Osteocyte (in vitro differentiated cells): ENCODE data around the gene SLC35A4. TPM values are rescaled to one million over a fixed set of nuclear protein-coding genes. Genes with fewer than 3 reads are reported as not detected.

Experiments
- DNase-seq: peaks from one replicate; pipeline ENCODE4 v3.0.0; 2021; ENCODE audit warnings: mixed read lengths; ENCODE audit not compliant: unreplicated experiment; ENCODE audit errors: extremely low spot score
- H3K27ac Mint-ChIP-seq: one replicate; pipeline ENCODE4 v1.8.0; 2021; ENCODE audit warnings: mild to moderate bottlenecking, mixed read lengths; ENCODE audit not compliant: unreplicated experiment
- H3K27me3 Mint-ChIP-seq: one replicate; pipeline ENCODE4 v1.8.0; 2021; ENCODE audit warnings: mixed read lengths; ENCODE audit not compliant: unreplicated experiment
- H3K36me3 Mint-ChIP-seq: one replicate; pipeline ENCODE4 v1.8.0; 2021; ENCODE audit warnings: mixed read lengths; ENCODE audit not compliant: unreplicated experiment
- H3K4me1 Mint-ChIP-seq: one replicate; pipeline ENCODE4 v1.8.0; 2021; ENCODE audit warnings: mixed read lengths; ENCODE audit not compliant: unreplicated experiment
- H3K4me3 Mint-ChIP-seq: one replicate; pipeline ENCODE4 v1.8.0; 2021; ENCODE audit warnings: mild to moderate bottlenecking, moderate library complexity, mixed read lengths; ENCODE audit not compliant: unreplicated experiment
- H3K9me3 Mint-ChIP-seq: one replicate; pipeline ENCODE4 v1.8.0; 2021; ENCODE audit warnings: mixed read lengths; ENCODE audit not compliant: unreplicated experiment
- total RNA-seq: library from RNA; stranded (reverse); gene quantifications from 2 replicates; pipeline ENCODE4 v1.2.1, GENCODE V29; 2021
- TF ChIP-seq, protein P1 (sequence below): fragments of 200-600 bp; sonication (generic); IDR thresholded peaks from 2 replicates; pipeline ENCODE4 v1.5.0; 2021; ENCODE audit warnings: antibody characterized with exemption, mild to moderate bottlenecking, moderate library complexity

The SLC35A4 gene
- total RNA-seq, 1 donor from 2014 or later, result 79.6 TPM

DNA sequence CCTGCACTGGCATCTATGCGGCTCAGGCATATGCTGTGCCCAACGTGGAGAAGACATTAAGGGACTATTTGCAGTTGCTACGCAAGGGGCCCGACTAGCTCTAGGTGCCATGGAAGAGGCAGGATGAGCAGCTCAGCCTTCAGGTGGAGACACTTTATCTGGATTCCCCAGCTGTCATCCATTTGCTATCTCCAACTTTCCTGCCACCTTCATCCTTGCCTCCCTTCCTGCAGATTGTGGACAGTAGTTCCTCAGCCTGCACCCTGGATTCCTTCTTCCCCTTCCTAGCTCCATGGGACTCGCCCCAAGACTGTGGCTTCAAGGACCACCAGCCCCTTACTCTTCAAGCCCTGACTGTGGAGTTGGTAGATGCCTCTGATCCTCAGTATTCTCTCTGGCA, 2.0 kb downstream of the SLC35A4 start:
- H3K36me3 Mint-ChIP-seq, result peaks cover 16% of the 10 kb centered on the region
- TF ChIP-seq, protein P1, sequence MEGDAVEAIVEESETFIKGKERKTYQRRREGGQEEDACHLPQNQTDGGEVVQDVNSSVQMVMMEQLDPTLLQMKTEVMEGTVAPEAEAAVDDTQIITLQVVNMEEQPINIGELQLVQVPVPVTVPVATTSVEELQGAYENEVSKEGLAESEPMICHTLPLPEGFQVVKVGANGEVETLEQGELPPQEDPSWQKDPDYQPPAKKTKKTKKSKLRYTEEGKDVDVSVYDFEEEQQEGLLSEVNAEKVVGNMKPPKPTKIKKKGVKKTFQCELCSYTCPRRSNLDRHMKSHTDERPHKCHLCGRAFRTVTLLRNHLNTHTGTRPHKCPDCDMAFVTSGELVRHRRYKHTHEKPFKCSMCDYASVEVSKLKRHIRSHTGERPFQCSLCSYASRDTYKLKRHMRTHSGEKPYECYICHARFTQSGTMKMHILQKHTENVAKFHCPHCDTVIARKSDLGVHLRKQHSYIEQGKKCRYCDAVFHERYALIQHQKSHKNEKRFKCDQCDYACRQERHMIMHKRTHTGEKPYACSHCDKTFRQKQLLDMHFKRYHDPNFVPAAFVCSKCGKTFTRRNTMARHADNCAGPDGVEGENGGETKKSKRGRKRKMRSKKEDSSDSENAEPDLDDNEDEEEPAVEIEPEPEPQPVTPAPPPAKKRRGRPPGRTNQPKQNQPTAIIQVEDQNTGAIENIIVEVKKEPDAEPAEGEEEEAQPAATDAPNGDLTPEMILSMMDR, result no peak
- DNase-seq, result no peak
- H3K27ac Mint-ChIP-seq, result no peak overlapping the region
- no peak overlapping the region for H3K4me3 Mint-ChIP-seq
- no peaks in the 10 kb centered on the region for H3K27me3 Mint-ChIP-seq
- no peaks in the 10 kb centered on the region for H3K9me3 Mint-ChIP-seq
- peaks cover 33% of the 10 kb centered on the region for H3K4me1 Mint-ChIP-seq

- H3K36me3 Mint-ChIP-seq, result peaks cover 16% of the 10 kb centered on the region
- no peaks in the 10 kb centered on the region for H3K9me3 Mint-ChIP-seq
- no peaks in the 10 kb centered on the region for H3K27me3 Mint-ChIP-seq
- no peak overlapping the region for H3K27ac Mint-ChIP-seq
- TF ChIP-seq, protein P1, result no peak
- H3K4me3 Mint-ChIP-seq, result no peak overlapping the region
- peaks cover 33% of the 10 kb centered on the region for H3K4me1 Mint-ChIP-seq
- no peak for DNase-seq
These were observed 2.6 kb downstream of the SLC35A4 start for GRCh38 chr5:140567136-140567818.

- H3K4me3 Mint-ChIP-seq, result no peak overlapping the region
- TF ChIP-seq, protein P1, result no peak
- H3K4me1 Mint-ChIP-seq, result peaks cover 29% of the 10 kb centered on the region
- DNase-seq, result peak; percentile 75
- no peaks in the 10 kb centered on the region for H3K9me3 Mint-ChIP-seq
- H3K36me3 Mint-ChIP-seq, result peaks cover 16% of the 10 kb centered on the region
- H3K27ac Mint-ChIP-seq, result no peak overlapping the region
- H3K27me3 Mint-ChIP-seq, result no peaks in the 10 kb centered on the region
These were observed 3.2 kb downstream of the SLC35A4 start for GRCh38 chr5:140567871-140568270.

GRCh38 chr5:140568443-140569063, 3.9 kb downstream of the SLC35A4 start:
- Mint-ChIP-seq H3K4me3 (no peak overlapping the region), H3K4me1 (peaks cover 22% of the 10 kb centered on the region), H3K27ac (no peak overlapping the region), H3K9me3 (no peaks in the 10 kb centered on the region), H3K36me3 (peaks cover 16% of the 10 kb centered on the region), H3K27me3 (no peaks in the 10 kb centered on the region)
- DNase-seq, result peak; percentile 51
- TF ChIP-seq, protein P1, result no peak

DNA sequence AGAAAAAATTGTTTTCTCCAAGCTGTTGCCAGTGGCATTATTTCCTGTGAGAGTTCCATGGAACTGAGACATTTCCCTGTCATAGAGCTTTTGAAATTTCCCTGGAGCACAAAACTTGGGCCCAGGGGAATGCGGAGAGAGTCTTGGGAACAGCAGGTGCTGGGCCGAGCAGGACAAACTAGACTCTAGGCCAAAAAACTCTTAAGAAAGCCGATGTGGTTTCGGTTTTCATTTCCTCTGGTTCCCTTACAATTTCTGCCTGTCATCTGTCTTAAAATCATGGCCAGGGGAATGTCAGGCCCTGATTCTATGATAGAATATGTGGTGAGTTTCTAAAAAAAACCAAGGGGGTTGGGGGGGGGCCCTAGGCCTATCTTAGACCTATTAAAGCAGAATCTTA, 4.6 kb downstream of the SLC35A4 start:
- peaks cover 16% of the 10 kb centered on the region for H3K36me3 Mint-ChIP-seq
- no peak overlapping the region for H3K27ac Mint-ChIP-seq
- DNase-seq, result peak; percentile 30
- H3K9me3 Mint-ChIP-seq, result no peaks in the 10 kb centered on the region
- TF ChIP-seq, protein P1, result no peak
- H3K4me1 Mint-ChIP-seq, result peaks cover 21% of the 10 kb centered on the region
- no peaks in the 10 kb centered on the region for H3K27me3 Mint-ChIP-seq
- H3K4me3 Mint-ChIP-seq, result no peak overlapping the region
